DND-41 (cell line): ENCODE measurements around the gene MYOF.

Experiments
- CTCF ChIP-seq: IDR thresholded peaks from 2 replicates; pipeline ENCODE4 v1.5.1; 2012; ENCODE audit warnings: borderline replicate concordance, low read length, moderate library complexity, mild to moderate bottlenecking; ENCODE audit not compliant: poor library complexity, severe bottlenecking; ENCODE audit errors: extremely low read depth
- EZH2 ChIP-seq: IDR thresholded peaks from 3 replicates; pipeline ENCODE4 v1.6.1; 2012; ENCODE audit warnings: borderline replicate concordance, low read depth, mild to moderate bottlenecking, moderate library complexity, low read length, inconsistent platforms; ENCODE audit not compliant: severe bottlenecking

- TF ChIP-seq CTCF: no peak
- TF ChIP-seq EZH2: no peak
These were observed 60.0 kb downstream of the MYOF start for GRCh38 chr10:93422118-93422517.
